ENCODE data around the gene ROGDI. TPM values are rescaled to one million over a fixed set of nuclear protein-coding genes. Genes with fewer than 3 reads are reported as not detected.
A peak's percentile ranks its signal among the peaks of the same experiment; 100 is the strongest.

ROGDI gene
- total and polyA plus RNA-seq, 5 donors from 2014 or later: 4.6 to 15.9 (median 7.1) TPM

GRCh38 chr16:4760221-4760910, 42.1 kb downstream of the ROGDI start:
- H3K27ac Mint-ChIP-seq: no peak overlapping the region
- H3K9me3 Mint-ChIP-seq: peaks cover 0 to 2% (median 0%) of the 10 kb centered on the region in 7 donors
- DNase-seq (no peak), ATAC-seq (ENCODE audit: low read depth in 2 of 2) (no peak)
- peak overlapping the region in 1 of 4 donors; percentile 32 for H3K4me3 Mint-ChIP-seq
- peaks cover 57% of the 10 kb centered on the region for H3K36me3 ChIP-seq (ENCODE audit: control insufficient read depth, insufficient read depth, low read length)
- peaks cover 5% of the 10 kb centered on the region for H3K27me3 Mint-ChIP-seq
- no peak overlapping the region for H3K4me3 ChIP-seq (ENCODE audit: low read depth, low read length)
- peaks cover 28% of the 10 kb centered on the region for H3K36me3 Mint-ChIP-seq
- H3K27ac ChIP-seq (ENCODE audit: insufficient read depth, low read length, poor library complexity, severe bottlenecking): no peak overlapping the region
- H3K27me3 ChIP-seq (ENCODE audit: control insufficient read depth, insufficient read depth, low read length): no peaks in the 10 kb centered on the region
- peaks cover 0 to 18% (median 5%) of the 10 kb centered on the region in 4 donors for H3K4me1 Mint-ChIP-seq
- H3K9me3 ChIP-seq (ENCODE audit: control insufficient read depth in 2 of 2, low read length in 2 of 2): no peaks in the 10 kb centered on the region
- no peaks in the 10 kb centered on the region for H3K4me1 ChIP-seq (ENCODE audit: control insufficient read depth, insufficient read depth, low read length, poor library complexity, severe bottlenecking)

GRCh38 chr16:4755687-4756086, 46.7 kb downstream of the ROGDI start:
- Histone ChIP-seq H3K9me3 (ENCODE audit: control insufficient read depth in 2 of 2, low read length in 2 of 2) (no peaks in the 10 kb centered on the region), H3K4me1 (ENCODE audit: control insufficient read depth, insufficient read depth, low read length, poor library complexity, severe bottlenecking) (no peaks in the 10 kb centered on the region), H3K4me3 (ENCODE audit: low read depth, low read length) (no peak overlapping the region), H3K36me3 (ENCODE audit: control insufficient read depth, insufficient read depth, low read length) (peaks cover 66% of the 10 kb centered on the region), H3K27ac (ENCODE audit: insufficient read depth, low read length, poor library complexity, severe bottlenecking) (no peak overlapping the region), H3K27me3 (ENCODE audit: control insufficient read depth, insufficient read depth, low read length) (no peaks in the 10 kb centered on the region)
- H3K4me1 Mint-ChIP-seq: peaks cover 0 to 3% (median 1%) of the 10 kb centered on the region in 4 donors
- H3K4me3 Mint-ChIP-seq: no peak overlapping the region
- H3K9me3 Mint-ChIP-seq: peaks cover 0 to 2% (median 0%) of the 10 kb centered on the region in 7 donors
- peaks cover 5% of the 10 kb centered on the region for H3K27me3 Mint-ChIP-seq
- H3K36me3 Mint-ChIP-seq: peaks cover 33% of the 10 kb centered on the region
- no peak for DNase-seq
- no peak for ATAC-seq (ENCODE audit: low read depth in 2 of 2)
- no peak overlapping the region for H3K27ac Mint-ChIP-seq

- Mint-ChIP-seq H3K36me3 (peaks cover 31% of the 10 kb centered on the region), H3K27ac (no peak overlapping the region), H3K9me3 (peaks cover 0 to 2% (median 0%) of the 10 kb centered on the region in 7 donors), H3K27me3 (peaks cover 5% of the 10 kb centered on the region), H3K4me1 (peaks cover 0 to 3% (median under 1%) of the 10 kb centered on the region in 4 donors), H3K4me3 (no peak overlapping the region)
- Histone ChIP-seq H3K9me3 (ENCODE audit: control insufficient read depth in 2 of 2, low read length in 2 of 2) (no peaks in the 10 kb centered on the region), H3K4me1 (ENCODE audit: control insufficient read depth, insufficient read depth, low read length, poor library complexity, severe bottlenecking) (no peaks in the 10 kb centered on the region), H3K27ac (ENCODE audit: insufficient read depth, low read length, poor library complexity, severe bottlenecking) (no peak overlapping the region), H3K4me3 (ENCODE audit: low read depth, low read length) (no peak overlapping the region), H3K27me3 (ENCODE audit: control insufficient read depth, insufficient read depth, low read length) (no peaks in the 10 kb centered on the region), H3K36me3 (ENCODE audit: control insufficient read depth, insufficient read depth, low read length) (peaks cover 58% of the 10 kb centered on the region)
- no peak for DNase-seq
- ATAC-seq (ENCODE audit: low read depth in 2 of 2): no peak
These were observed 47.6 kb downstream of the ROGDI start for GRCh38 chr16:4754865-4755264.

- Mint-ChIP-seq H3K4me1 (peaks cover 0 to 3% (median 2%) of the 10 kb centered on the region in 4 donors), H3K27me3 (no peaks in the 10 kb centered on the region), H3K27ac (no peak overlapping the region), H3K9me3 (peaks cover 0 to 2% (median 0%) of the 10 kb centered on the region in 7 donors), H3K36me3 (peaks cover 23% of the 10 kb centered on the region), H3K4me3 (no peak overlapping the region)
- H3K27ac ChIP-seq (ENCODE audit: insufficient read depth, low read length, poor library complexity, severe bottlenecking): no peak overlapping the region
- no peaks in the 10 kb centered on the region for H3K4me1 ChIP-seq (ENCODE audit: control insufficient read depth, insufficient read depth, low read length, poor library complexity, severe bottlenecking)
- no peaks in the 10 kb centered on the region for H3K27me3 ChIP-seq (ENCODE audit: control insufficient read depth, insufficient read depth, low read length)
- no peak overlapping the region for H3K4me3 ChIP-seq (ENCODE audit: low read depth, low read length)
- no peak for ATAC-seq (ENCODE audit: low read depth in 2 of 2)
- H3K36me3 ChIP-seq (ENCODE audit: control insufficient read depth, insufficient read depth, low read length): peaks cover 43% of the 10 kb centered on the region
- H3K9me3 ChIP-seq (ENCODE audit: control insufficient read depth in 2 of 2, low read length in 2 of 2): no peaks in the 10 kb centered on the region
- no peak for DNase-seq
These were observed 49.2 kb downstream of the ROGDI start for GRCh38 chr16:4753227-4753626.

GRCh38 chr16:4752351-4753100, 49.9 kb downstream of the ROGDI start:
- H3K27me3 Mint-ChIP-seq: no peaks in the 10 kb centered on the region
- Histone ChIP-seq H3K27me3 (ENCODE audit: control insufficient read depth, insufficient read depth, low read length) (no peaks in the 10 kb centered on the region), H3K27ac (ENCODE audit: insufficient read depth, low read length, poor library complexity, severe bottlenecking) (no peak overlapping the region), H3K9me3 (ENCODE audit: control insufficient read depth in 2 of 2, low read length in 2 of 2) (no peaks in the 10 kb centered on the region), H3K36me3 (ENCODE audit: control insufficient read depth, insufficient read depth, low read length) (peaks cover 39% of the 10 kb centered on the region), H3K4me1 (ENCODE audit: control insufficient read depth, insufficient read depth, low read length, poor library complexity, severe bottlenecking) (no peaks in the 10 kb centered on the region), H3K4me3 (ENCODE audit: low read depth, low read length) (no peak overlapping the region)
- peaks cover 0 to 2% (median 0%) of the 10 kb centered on the region in 7 donors for H3K9me3 Mint-ChIP-seq
- H3K36me3 Mint-ChIP-seq: peaks cover 23% of the 10 kb centered on the region
- peaks cover 0 to 10% (median 7%) of the 10 kb centered on the region in 4 donors for H3K4me1 Mint-ChIP-seq
- no peak overlapping the region for H3K4me3 Mint-ChIP-seq
- DNase-seq (no peak), ATAC-seq (ENCODE audit: low read depth in 2 of 2) (no peak)
- no peak overlapping the region for H3K27ac Mint-ChIP-seq

GRCh38 chr16:4750896-4751295, 51.5 kb downstream of the ROGDI start:
- DNase-seq: no peak
- no peaks in the 10 kb centered on the region for H3K4me1 ChIP-seq (ENCODE audit: control insufficient read depth, insufficient read depth, low read length, poor library complexity, severe bottlenecking)
- H3K27me3 ChIP-seq (ENCODE audit: control insufficient read depth, insufficient read depth, low read length): no peaks in the 10 kb centered on the region
- no peak overlapping the region for H3K4me3 ChIP-seq (ENCODE audit: low read depth, low read length)
- Mint-ChIP-seq H3K27me3 (no peaks in the 10 kb centered on the region), H3K9me3 (peaks cover 0 to 2% (median 0%) of the 10 kb centered on the region in 7 donors), H3K4me3 (no peak overlapping the region), H3K36me3 (peaks cover 17% of the 10 kb centered on the region), H3K4me1 (peaks cover 0 to 16% (median 7%) of the 10 kb centered on the region in 4 donors), H3K27ac (no peak overlapping the region)
- H3K27ac ChIP-seq (ENCODE audit: insufficient read depth, low read length, poor library complexity, severe bottlenecking): no peak overlapping the region
- peaks cover 34% of the 10 kb centered on the region for H3K36me3 ChIP-seq (ENCODE audit: control insufficient read depth, insufficient read depth, low read length)
- H3K9me3 ChIP-seq (ENCODE audit: control insufficient read depth in 2 of 2, low read length in 2 of 2): no peaks in the 10 kb centered on the region
- no peak for ATAC-seq (ENCODE audit: low read depth in 2 of 2)

GRCh38 chr16:4749700-4750257, 52.7 kb downstream of the ROGDI start:
- Histone ChIP-seq H3K4me3 (ENCODE audit: low read depth, low read length) (no peak overlapping the region), H3K27ac (ENCODE audit: insufficient read depth, low read length, poor library complexity, severe bottlenecking) (no peak overlapping the region), H3K4me1 (ENCODE audit: control insufficient read depth, insufficient read depth, low read length, poor library complexity, severe bottlenecking) (no peaks in the 10 kb centered on the region), H3K36me3 (ENCODE audit: control insufficient read depth, insufficient read depth, low read length) (peaks cover 25% of the 10 kb centered on the region), H3K9me3 (ENCODE audit: control insufficient read depth in 2 of 2, low read length in 2 of 2) (no peaks in the 10 kb centered on the region), H3K27me3 (ENCODE audit: control insufficient read depth, insufficient read depth, low read length) (no peaks in the 10 kb centered on the region)
- Mint-ChIP-seq H3K27me3 (no peaks in the 10 kb centered on the region), H3K36me3 (peaks cover 8% of the 10 kb centered on the region), H3K27ac (no peak overlapping the region), H3K4me3 (no peak overlapping the region), H3K9me3 (no peaks in the 10 kb centered on the region), H3K4me1 (peaks cover 0 to 16% (median 6%) of the 10 kb centered on the region in 4 donors)
- ATAC-seq (ENCODE audit: low read depth in 2 of 2): no peak
- DNase-seq: no peak

All from CD4-positive, CD25-positive, alpha-beta regulatory T cell (primary cell).